Loucy (cell line): ENCODE data around the gene SVOPL.

Experiments used
- H2AFZ ChIP-seq: fragments of 200-600 bp; sonication (generic); 2 replicates; pipeline ENCODE4 v1.6.0; 2016; ENCODE audit warnings: antibody characterized with exemption, mild to moderate bottlenecking, low read length, moderate library complexity
- H3F3A ChIP-seq: fragments of 200-600 bp; 2 replicates; pipeline ENCODE4 v1.6.0; 2016; ENCODE audit warnings: antibody characterized with exemption, low read depth, mild to moderate bottlenecking
- H3K27me3 ChIP-seq: fragments of 200-600 bp; sonication (generic); 2 replicates; pipeline ENCODE4 v1.6.1; 2014; ENCODE audit warnings: low read length, mild to moderate bottlenecking; ENCODE audit not compliant: insufficient read depth, poor library complexity, severe bottlenecking
- H3K36me3 ChIP-seq: fragments of 200-600 bp; sonication (generic); 2 replicates; pipeline ENCODE4 v1.6.1; 2016; ENCODE audit warnings: low read length; ENCODE audit not compliant: insufficient read depth
- H3K4me1 ChIP-seq: fragments of 200-600 bp; sonication (generic); 2 replicates; pipeline ENCODE4 v1.5.1; 2014; ENCODE audit warnings: low read length, mild to moderate bottlenecking; ENCODE audit not compliant: insufficient read depth, poor library complexity, severe bottlenecking
- H3K4me2 ChIP-seq: fragments of 200-600 bp; sonication (generic); 2 replicates; pipeline ENCODE4 v1.6.0; 2014; ENCODE audit warnings: antibody characterized with exemption, low read length, low read depth, mild to moderate bottlenecking; ENCODE audit not compliant: poor library complexity, severe bottlenecking
- H3K4me3 ChIP-seq: fragments of 200-600 bp; sonication (generic); 2 replicates; pipeline ENCODE4 v1.5.1; 2014; ENCODE audit warnings: low read length, mild to moderate bottlenecking, mixed read lengths; ENCODE audit not compliant: poor library complexity, severe bottlenecking
- H3K79me2 ChIP-seq: fragments of 200-600 bp; sonication (generic); 2 replicates; pipeline ENCODE4 v1.6.1; 2014; ENCODE audit warnings: low read length; ENCODE audit not compliant: insufficient read depth
- H3K9ac ChIP-seq: fragments of 200-600 bp; sonication (generic); 2 replicates; pipeline ENCODE4 v1.6.0; 2014; ENCODE audit warnings: mild to moderate bottlenecking, low read depth, low read length, moderate library complexity; ENCODE audit not compliant: poor library complexity, severe bottlenecking
- H3K9me2 ChIP-seq: fragments of 200-600 bp; sonication (generic); replicated peaks from 2 replicates; pipeline ENCODE4 v1.6.1; 2016; ENCODE audit warnings: low read depth, low read length, mixed read lengths
- H3K9me3 ChIP-seq: fragments of 200-600 bp; sonication (generic); 2 replicates; pipeline ENCODE4 v1.6.1; 2014; ENCODE audit warnings: mild to moderate bottlenecking, antibody characterized with exemption, low read length, low read depth; ENCODE audit not compliant: insufficient read depth
- H4K20me1 ChIP-seq: fragments of 200-600 bp; sonication (generic); 2 replicates; pipeline ENCODE4 v1.6.0; 2014; ENCODE audit warnings: antibody characterized with exemption, low read length, mild to moderate bottlenecking; ENCODE audit not compliant: insufficient read depth, poor library complexity, severe bottlenecking
- EZH2phosphoT487 ChIP-seq: fragments of 200-600 bp; IDR thresholded peaks from 2 replicates; pipeline ENCODE4 v1.6.1; 2018; ENCODE audit warnings: antibody characterized with exemption, mild to moderate bottlenecking, moderate library complexity, borderline replicate concordance
- TF ChIP-seq, protein P1 (sequence below): fragments of 200-600 bp; sonication (generic); conservative IDR thresholded peaks from 2 replicates; pipeline ENCODE4 v1.5.1; 2014; ENCODE audit warnings: mild to moderate bottlenecking, antibody characterized with exemption, low read length

SVOPL gene

DNA sequence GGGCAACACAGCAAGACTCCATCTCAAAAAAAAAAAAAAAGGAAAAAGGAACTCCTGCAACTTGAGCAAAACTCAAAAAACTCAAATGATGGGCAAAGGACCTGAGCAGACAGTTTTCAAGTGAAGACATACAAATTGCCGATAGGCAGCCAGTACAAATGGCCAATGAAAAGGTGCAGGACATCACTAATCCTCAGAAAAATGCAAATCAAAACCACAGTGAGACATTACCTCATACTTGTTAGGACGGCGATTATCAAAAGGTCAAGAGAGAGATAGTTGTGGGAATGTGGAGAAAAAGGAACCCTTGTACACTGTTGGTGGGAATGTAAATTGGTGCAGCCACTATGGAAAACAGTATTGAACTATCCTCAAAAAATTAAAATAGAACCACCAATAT is 16.8 kb downstream of the SVOPL start:
- Histone ChIP-seq H3K4me2 (no peak overlapping the region), H4K20me1 (no peaks in the 10 kb centered on the region), H3K9ac (no peak overlapping the region), H3F3A (no peaks in the 10 kb centered on the region), H2AFZ (no peak overlapping the region), H3K36me3 (no peaks in the 10 kb centered on the region), H3K9me2 (no peaks in the 10 kb centered on the region), H3K79me2 (no peaks in the 10 kb centered on the region), H3K9me3 (no peaks in the 10 kb centered on the region), H3K27me3 (no peaks in the 10 kb centered on the region), H3K4me3 (no peak overlapping the region), H3K4me1 (no peaks in the 10 kb centered on the region)
- TF ChIP-seq EZH2phosphoT487 = no peak
- TF ChIP-seq, protein P1, sequence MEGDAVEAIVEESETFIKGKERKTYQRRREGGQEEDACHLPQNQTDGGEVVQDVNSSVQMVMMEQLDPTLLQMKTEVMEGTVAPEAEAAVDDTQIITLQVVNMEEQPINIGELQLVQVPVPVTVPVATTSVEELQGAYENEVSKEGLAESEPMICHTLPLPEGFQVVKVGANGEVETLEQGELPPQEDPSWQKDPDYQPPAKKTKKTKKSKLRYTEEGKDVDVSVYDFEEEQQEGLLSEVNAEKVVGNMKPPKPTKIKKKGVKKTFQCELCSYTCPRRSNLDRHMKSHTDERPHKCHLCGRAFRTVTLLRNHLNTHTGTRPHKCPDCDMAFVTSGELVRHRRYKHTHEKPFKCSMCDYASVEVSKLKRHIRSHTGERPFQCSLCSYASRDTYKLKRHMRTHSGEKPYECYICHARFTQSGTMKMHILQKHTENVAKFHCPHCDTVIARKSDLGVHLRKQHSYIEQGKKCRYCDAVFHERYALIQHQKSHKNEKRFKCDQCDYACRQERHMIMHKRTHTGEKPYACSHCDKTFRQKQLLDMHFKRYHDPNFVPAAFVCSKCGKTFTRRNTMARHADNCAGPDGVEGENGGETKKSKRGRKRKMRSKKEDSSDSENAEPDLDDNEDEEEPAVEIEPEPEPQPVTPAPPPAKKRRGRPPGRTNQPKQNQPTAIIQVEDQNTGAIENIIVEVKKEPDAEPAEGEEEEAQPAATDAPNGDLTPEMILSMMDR = no peak

DNA sequence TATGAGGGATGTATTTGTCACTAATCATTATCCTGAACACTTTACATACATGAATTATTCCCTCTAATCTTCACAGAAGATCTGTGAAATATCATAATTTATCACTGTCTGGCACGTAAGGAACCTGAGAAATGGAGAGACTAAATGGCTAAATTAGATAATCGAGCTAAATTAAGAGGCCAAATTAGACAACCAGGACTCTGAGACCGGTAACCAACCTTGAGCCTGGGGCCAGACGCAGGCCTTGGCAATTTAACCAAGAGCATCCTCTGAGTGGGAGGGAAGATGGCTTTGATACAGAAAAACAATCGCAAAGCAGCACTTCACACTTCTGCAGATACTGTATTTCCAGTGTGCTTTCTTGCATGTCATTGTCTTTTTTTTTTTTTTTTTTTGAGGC is 21.4 kb downstream of the SVOPL start:
- no peak overlapping the region for H3K4me2 ChIP-seq
- no peaks in the 10 kb centered on the region for H3K9me3 ChIP-seq
- no peak overlapping the region for H2AFZ ChIP-seq
- no peaks in the 10 kb centered on the region for H3K4me1 ChIP-seq
- H3F3A ChIP-seq = no peaks in the 10 kb centered on the region
- no peak overlapping the region for H3K9ac ChIP-seq
- TF ChIP-seq, protein P1 = no peak
- no peaks in the 10 kb centered on the region for H4K20me1 ChIP-seq
- H3K9me2 ChIP-seq = no peaks in the 10 kb centered on the region
- no peak overlapping the region for H3K4me3 ChIP-seq
- no peaks in the 10 kb centered on the region for H3K27me3 ChIP-seq
- H3K36me3 ChIP-seq = no peaks in the 10 kb centered on the region
- H3K79me2 ChIP-seq = no peaks in the 10 kb centered on the region

DNA sequence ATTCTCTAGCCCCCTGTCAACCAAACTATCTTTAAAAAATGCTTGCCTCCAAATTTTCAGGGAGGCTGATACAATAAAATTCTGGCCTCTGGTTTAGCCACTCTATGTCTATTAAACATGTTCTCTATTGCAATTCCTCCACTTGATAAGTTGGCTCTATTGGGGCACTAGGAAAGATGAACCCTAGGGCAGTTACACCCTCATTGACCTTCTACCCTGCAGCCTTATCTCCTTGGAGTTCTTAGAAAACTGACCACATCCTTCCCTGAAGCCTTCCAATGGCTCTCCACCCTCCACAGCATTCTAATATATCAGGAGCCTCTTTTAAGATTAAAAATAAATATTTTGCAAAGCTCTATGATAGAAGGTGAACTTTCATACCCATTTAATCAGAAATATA is 30.6 kb downstream of the SVOPL start:
- TF ChIP-seq, protein P1 = no peak
- no peak for TF ChIP-seq EZH2phosphoT487
- H2AFZ ChIP-seq = no peak overlapping the region
- H3K9me2 ChIP-seq = no peaks in the 10 kb centered on the region
- no peak overlapping the region for H3K9ac ChIP-seq
- H3K4me3 ChIP-seq = no peak overlapping the region
- H3K36me3 ChIP-seq = no peaks in the 10 kb centered on the region
- H3K9me3 ChIP-seq = no peaks in the 10 kb centered on the region
- no peaks in the 10 kb centered on the region for H4K20me1 ChIP-seq
- no peaks in the 10 kb centered on the region for H3K79me2 ChIP-seq
- peaks cover 32% of the 10 kb centered on the region for H3K4me1 ChIP-seq
- no peaks in the 10 kb centered on the region for H3F3A ChIP-seq
- no peaks in the 10 kb centered on the region for H3K27me3 ChIP-seq
- no peak overlapping the region for H3K4me2 ChIP-seq
